H9 (cell line): Measurements from ENCODE around the gene BPIFB3. TPM values are rescaled to one million over a fixed set of nuclear protein-coding genes. Genes with fewer than 3 reads are reported as not detected.

Experiments used
- DNase-seq: peaks from one replicate; pipeline ENCODE4 v3.0.0-alpha.2; 2017
- H2AFZ ChIP-seq: one replicate; pipeline ENCODE4 v1.6.1; 2013; ENCODE audit warnings: mild to moderate bottlenecking, low read length, control low read depth, moderate library complexity
- H2AK5ac ChIP-seq: 2 replicates; pipeline ENCODE4 v1.6.1; 2013; ENCODE audit warnings: low read length, control low read depth, mixed read lengths; ENCODE audit not compliant: insufficient read length
- H2BK120ac ChIP-seq: one replicate; pipeline ENCODE4 v1.6.1; 2013; ENCODE audit warnings: low read depth, mild to moderate bottlenecking, low read length, control low read depth, inconsistent platforms; ENCODE audit not compliant: poor library complexity, severe bottlenecking
- H2BK12ac ChIP-seq: 2 replicates; pipeline ENCODE4 v1.6.1; 2013; ENCODE audit warnings: low read length, control low read depth, mixed read lengths, low read depth; ENCODE audit not compliant: insufficient read length
- H2BK15ac ChIP-seq: 2 replicates; pipeline ENCODE4 v1.6.1; 2013; ENCODE audit warnings: low read depth, low read length, control low read depth
- H2BK20ac ChIP-seq: one replicate; pipeline ENCODE4 v1.6.1; 2013; ENCODE audit warnings: low read depth, mild to moderate bottlenecking, low read length, control low read depth, inconsistent platforms; ENCODE audit not compliant: poor library complexity, severe bottlenecking
- H2BK5ac ChIP-seq: 2 replicates; pipeline ENCODE4 v1.6.1; 2013; ENCODE audit warnings: low read length, control low read depth, mixed read lengths; ENCODE audit not compliant: insufficient read length
- H3K14ac ChIP-seq: 2 replicates; pipeline ENCODE4 v1.6.1; 2013; ENCODE audit warnings: low read length, control low read depth; ENCODE audit not compliant: insufficient read depth
- H3K18ac ChIP-seq: 2 replicates; pipeline ENCODE4 v1.6.1; 2013; ENCODE audit warnings: low read depth, mild to moderate bottlenecking, mixed read lengths, low read length, control low read depth; ENCODE audit not compliant: insufficient read length
- H3K23ac ChIP-seq: 2 replicates; pipeline ENCODE4 v1.6.1; 2013; ENCODE audit warnings: low read length, control low read depth, mixed read lengths, low read depth; ENCODE audit not compliant: insufficient read length
- H3K23me2 ChIP-seq: 2 replicates; pipeline ENCODE4 v1.6.1; 2013; ENCODE audit warnings: low read depth, mild to moderate bottlenecking, mixed read lengths, low read length, control low read depth; ENCODE audit not compliant: insufficient read length, poor library complexity, severe bottlenecking
- H3K27ac ChIP-seq: 2 replicates; pipeline ENCODE4 v1.5.1; 2013; ENCODE audit warnings: low read length, control low read depth, mixed read lengths, low read depth; ENCODE audit not compliant: insufficient read length
- H3K27me3 ChIP-seq: 2 replicates; pipeline ENCODE4 v1.6.1; 2013; ENCODE audit warnings: low read length, control low read depth, inconsistent platforms; ENCODE audit not compliant: insufficient read depth
- H3K4ac ChIP-seq: 2 replicates; pipeline ENCODE4 v1.6.1; 2013; ENCODE audit warnings: low read depth, mild to moderate bottlenecking, control low read depth, inconsistent platforms, low read length, moderate library complexity
- H3K4me1 ChIP-seq: 2 replicates; pipeline ENCODE4 v1.6.1; 2013; ENCODE audit warnings: low read length, control low read depth, inconsistent platforms; ENCODE audit not compliant: insufficient read depth
- H3K4me2 ChIP-seq: 2 replicates; pipeline ENCODE4 v1.6.1; 2013; ENCODE audit warnings: low read length, control low read depth, mixed read lengths; ENCODE audit not compliant: insufficient read length, insufficient read depth
- H3K56ac ChIP-seq: 2 replicates; pipeline ENCODE4 v1.6.1; 2013; ENCODE audit warnings: low read depth, mild to moderate bottlenecking, mixed read lengths, low read length, control low read depth; ENCODE audit not compliant: insufficient read length
- H3K79me1 ChIP-seq: 2 replicates; pipeline ENCODE4 v1.6.1; 2013; ENCODE audit warnings: low read depth, mild to moderate bottlenecking, moderate library complexity, low read length, control low read depth, inconsistent platforms; ENCODE audit not compliant: insufficient read depth, poor library complexity, severe bottlenecking
- H3K79me2 ChIP-seq: 2 replicates; pipeline ENCODE4 v1.6.1; 2013; ENCODE audit warnings: low read length, control low read depth, inconsistent platforms; ENCODE audit not compliant: insufficient read depth
- H3K9ac ChIP-seq: 2 replicates; pipeline ENCODE4 v1.6.1; 2013; ENCODE audit warnings: low read length, control low read depth, mixed read lengths; ENCODE audit not compliant: insufficient read length; ENCODE audit errors: extremely low read depth
- H3K9me3 ChIP-seq: one replicate; pipeline ENCODE4 v1.6.1; 2013; ENCODE audit warnings: low read depth, low read length, inconsistent platforms; ENCODE audit not compliant: control insufficient read depth
- H3T11ph ChIP-seq: one replicate; pipeline ENCODE4 v1.6.1; 2013; ENCODE audit warnings: mild to moderate bottlenecking, low read length, control low read depth, inconsistent platforms
- H4K20me1 ChIP-seq: one replicate; pipeline ENCODE4 v1.6.1; 2013; ENCODE audit not compliant: control insufficient read depth, insufficient read length, insufficient read depth
- H4K5ac ChIP-seq: 2 replicates; pipeline ENCODE4 v1.6.1; 2013; ENCODE audit warnings: low read depth, mild to moderate bottlenecking, mixed read lengths, low read length, control low read depth; ENCODE audit not compliant: insufficient read length
- H4K8ac ChIP-seq: replicated peaks from 2 replicates; pipeline ENCODE4 v1.6.1; 2013; ENCODE audit warnings: low read length, control low read depth, mixed read lengths, low read depth; ENCODE audit not compliant: insufficient read length
- H4K91ac ChIP-seq: 2 replicates; pipeline ENCODE4 v1.6.1; 2013; ENCODE audit warnings: low read depth, mild to moderate bottlenecking, moderate library complexity, mixed read lengths, low read length, control low read depth; ENCODE audit not compliant: insufficient read length
- H3K27ac Mint-ChIP-seq, 3 experiments: 2 replicates in 2 of 3; 3 replicates in 1 of 3; pipeline ENCODE4 v1.8.0; 2020 to 2021; ENCODE audit warnings: mixed read lengths in 3 of 3, mild to moderate bottlenecking in 1 of 3, moderate library complexity in 1 of 3
- H3K27me3 Mint-ChIP-seq: 2 replicates; pipeline ENCODE4 v1.8.0; 2021; ENCODE audit warnings: low read depth, mild to moderate bottlenecking, moderate library complexity, mixed read lengths
- H3K36me3 Mint-ChIP-seq, 3 experiments: 2 replicates in 2 of 3; 3 replicates in 1 of 3; pipeline ENCODE4 v1.8.0; 2020 to 2021; ENCODE audit warnings: low read depth in 3 of 3, mixed read lengths in 3 of 3; ENCODE audit not compliant: insufficient read depth in 1 of 3
- H3K4me1 Mint-ChIP-seq, 2 experiments: 2 replicates each; pipeline ENCODE4 v1.8.0; 2020; ENCODE audit warnings: mixed read lengths in 2 of 2
- H3K4me3 Mint-ChIP-seq, 2 experiments: 2 replicates in 1 of 2; 3 replicates in 1 of 2; pipeline ENCODE4 v1.8.0; 2020 to 2021; ENCODE audit warnings: mild to moderate bottlenecking in 2 of 2, mixed read lengths in 2 of 2, moderate library complexity in 1 of 2
- H3K9me3 Mint-ChIP-seq, 2 experiments: 2 replicates in 1 of 2; 3 replicates in 1 of 2; pipeline ENCODE4 v1.8.0; 2020; ENCODE audit warnings: mild to moderate bottlenecking in 2 of 2, mixed read lengths in 2 of 2, moderate library complexity in 1 of 2
- WGBS: extraction: QIAGEN DNeasy Blood & Tissue Kit; methylation state at CpG from one replicate; pipeline ENCODE4 v1.1.7; 2013; ENCODE audit warnings: missing lambda C conversion rate, low lambda C conversion rate, mixed read lengths; ENCODE audit not compliant: insufficient read length; ENCODE audit errors: extremely low coverage; 5-methylcytosine and 5-hydroxymethylcytosine counted together
- total RNA-seq: library from RNA; stranded (reverse); gene quantifications from 2 replicates; pipeline ENCODE4 v1.2.1, GENCODE V29; 2021
- TF ChIP-seq, protein P1 (sequence below): fragments of 200-600 bp; sonication (generic); conservative IDR thresholded peaks from 3 replicates; pipeline ENCODE4 v1.8.0; 2021; ENCODE audit warnings: antibody characterized with exemption, mild to moderate bottlenecking

The BPIFB3 gene
- total RNA-seq, 1 experiment from 2014 or later = not detected

DNA sequence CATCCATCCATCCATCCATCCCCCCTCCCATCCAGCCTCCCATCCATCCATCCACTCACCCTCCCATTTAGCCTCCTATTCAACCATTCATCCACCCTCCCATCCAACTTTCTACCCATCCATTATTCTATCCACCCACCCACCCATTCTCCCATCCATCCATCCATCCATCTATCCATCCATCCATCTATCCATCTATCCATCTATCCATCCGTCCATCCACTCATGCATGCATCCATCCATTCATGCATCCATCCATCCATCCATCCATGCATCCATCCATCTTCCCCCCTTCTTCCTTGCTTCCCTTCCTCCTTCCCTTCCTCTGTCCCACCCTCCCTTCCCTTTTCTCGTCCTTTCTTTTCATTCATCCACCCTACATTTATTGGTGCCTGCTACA, 21.0 kb downstream of the BPIFB3 start:
- no peaks in the 10 kb centered on the region for H3K9me3 ChIP-seq
- no peak overlapping the region for H3K27ac ChIP-seq
- Mint-ChIP-seq H3K4me1 (peaks cover 0 to 3% of the 10 kb centered on the region in 2 experiments; a peak in 1 of 4 replicates), H3K27me3 (peaks cover 20% of the 10 kb centered on the region), H3K36me3 (no peaks in the 10 kb centered on the region), H3K9me3 (no peaks in the 10 kb centered on the region; a peak in 1 of 5 replicates), H3K27ac (no peak overlapping the region), H3K4me3 (no peak overlapping the region)
- H3K14ac ChIP-seq = no peak overlapping the region
- H3K79me2 ChIP-seq = no peaks in the 10 kb centered on the region
- no peak overlapping the region for H4K8ac ChIP-seq
- TF ChIP-seq, protein P1, sequence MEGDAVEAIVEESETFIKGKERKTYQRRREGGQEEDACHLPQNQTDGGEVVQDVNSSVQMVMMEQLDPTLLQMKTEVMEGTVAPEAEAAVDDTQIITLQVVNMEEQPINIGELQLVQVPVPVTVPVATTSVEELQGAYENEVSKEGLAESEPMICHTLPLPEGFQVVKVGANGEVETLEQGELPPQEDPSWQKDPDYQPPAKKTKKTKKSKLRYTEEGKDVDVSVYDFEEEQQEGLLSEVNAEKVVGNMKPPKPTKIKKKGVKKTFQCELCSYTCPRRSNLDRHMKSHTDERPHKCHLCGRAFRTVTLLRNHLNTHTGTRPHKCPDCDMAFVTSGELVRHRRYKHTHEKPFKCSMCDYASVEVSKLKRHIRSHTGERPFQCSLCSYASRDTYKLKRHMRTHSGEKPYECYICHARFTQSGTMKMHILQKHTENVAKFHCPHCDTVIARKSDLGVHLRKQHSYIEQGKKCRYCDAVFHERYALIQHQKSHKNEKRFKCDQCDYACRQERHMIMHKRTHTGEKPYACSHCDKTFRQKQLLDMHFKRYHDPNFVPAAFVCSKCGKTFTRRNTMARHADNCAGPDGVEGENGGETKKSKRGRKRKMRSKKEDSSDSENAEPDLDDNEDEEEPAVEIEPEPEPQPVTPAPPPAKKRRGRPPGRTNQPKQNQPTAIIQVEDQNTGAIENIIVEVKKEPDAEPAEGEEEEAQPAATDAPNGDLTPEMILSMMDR = no peak
- H3K23me2 ChIP-seq = no peaks in the 10 kb centered on the region
- H3K4me1 ChIP-seq = no peaks in the 10 kb centered on the region
- no peak overlapping the region for H2BK15ac ChIP-seq
- H2AFZ ChIP-seq = no peak overlapping the region
- WGBS = 100% methylated on average over 1 of the region's 2 CpGs
- H3K79me1 ChIP-seq = no peaks in the 10 kb centered on the region
- H2AK5ac ChIP-seq = no peak overlapping the region
- H3T11ph ChIP-seq = no peak overlapping the region
- H3K56ac ChIP-seq = no peak overlapping the region
- H2BK20ac ChIP-seq = no peak overlapping the region
- no peaks in the 10 kb centered on the region for H3K27me3 ChIP-seq
- H4K91ac ChIP-seq = no peak overlapping the region
- no peak for DNase-seq
- no peak overlapping the region for H2BK5ac ChIP-seq
- no peak overlapping the region for H2BK120ac ChIP-seq
- no peak overlapping the region for H2BK12ac ChIP-seq
- H3K18ac ChIP-seq = no peak overlapping the region
- no peak overlapping the region for H3K4ac ChIP-seq
- H3K4me2 ChIP-seq = no peak overlapping the region
- H4K20me1 ChIP-seq = peaks cover 2% of the 10 kb centered on the region
- H4K5ac ChIP-seq = no peak overlapping the region
- H3K23ac ChIP-seq = no peak overlapping the region
- no peak overlapping the region for H3K9ac ChIP-seq
